Trophoblast cell (in vitro differentiated cells and primary cell): Measurements from ENCODE around the gene CACNA1D.

Experiments
- DNase-seq, 2 donors: peaks; one replicate each; pipeline ENCODE4 v3.0.0-alpha.2; 2016
- H2AFZ ChIP-seq: 2 replicates; pipeline ENCODE4 v1.6.1; 2013; ENCODE audit warnings: low read length, moderate library complexity, mild to moderate bottlenecking; ENCODE audit not compliant: insufficient read depth, poor library complexity
- H2AK5ac ChIP-seq: 2 replicates; pipeline ENCODE4 v1.6.1; 2013; ENCODE audit warnings: mild to moderate bottlenecking, low read length
- H2BK120ac ChIP-seq: 2 replicates; pipeline ENCODE4 v1.6.1; 2013; ENCODE audit warnings: low read length, mild to moderate bottlenecking, moderate library complexity; ENCODE audit not compliant: insufficient read depth, poor library complexity
- H2BK12ac ChIP-seq: 2 replicates; pipeline ENCODE4 v1.6.1; 2013; ENCODE audit warnings: mild to moderate bottlenecking, low read length, moderate library complexity
- H2BK5ac ChIP-seq: 2 replicates; pipeline ENCODE4 v1.6.1; 2013; ENCODE audit warnings: low read length, low read depth, moderate library complexity, mild to moderate bottlenecking; ENCODE audit not compliant: poor library complexity
- H3K14ac ChIP-seq: 2 replicates; pipeline ENCODE4 v1.6.1; 2013; ENCODE audit warnings: mild to moderate bottlenecking, low read length
- H3K18ac ChIP-seq: 2 replicates; pipeline ENCODE4 v1.6.1; 2013; ENCODE audit warnings: mild to moderate bottlenecking, low read length
- H3K23ac ChIP-seq: 2 replicates; pipeline ENCODE4 v1.6.1; 2013; ENCODE audit warnings: low read length
- H3K27ac ChIP-seq: 2 replicates; pipeline ENCODE4 v1.5.1; 2013; ENCODE audit warnings: low read depth, mild to moderate bottlenecking, inconsistent platforms, low read length, moderate library complexity
- H3K27me3 ChIP-seq: 2 replicates; pipeline ENCODE4 v1.6.1; 2013; ENCODE audit warnings: inconsistent platforms, mild to moderate bottlenecking, low read length, moderate library complexity; ENCODE audit not compliant: insufficient read depth
- H3K36me3 ChIP-seq, 2 experiments: 1 replicate in 1 of 2; 2 replicates in 1 of 2; pipeline ENCODE4 v1.6.1; 2013; ENCODE audit warnings: low read length in 2 of 2, mild to moderate bottlenecking in 2 of 2, moderate library complexity in 1 of 2; ENCODE audit not compliant: insufficient read depth in 2 of 2, control insufficient read depth in 1 of 2
- H3K4ac ChIP-seq: 2 replicates; pipeline ENCODE4 v1.6.1; 2013; ENCODE audit warnings: low read depth, mild to moderate bottlenecking, low read length, moderate library complexity
- H3K4me1 ChIP-seq, 2 experiments: 1 replicate in 1 of 2; 2 replicates in 1 of 2; pipeline ENCODE4 v1.6.1; 2013; ENCODE audit warnings: low read length in 2 of 2, mild to moderate bottlenecking in 2 of 2, moderate library complexity in 1 of 2; ENCODE audit not compliant: insufficient read depth in 2 of 2, control insufficient read depth in 1 of 2
- H3K4me2 ChIP-seq: 2 replicates; pipeline ENCODE4 v1.6.1; 2013; ENCODE audit warnings: inconsistent platforms, mild to moderate bottlenecking, low read length, moderate library complexity
- H3K4me3 ChIP-seq: 2 replicates; pipeline ENCODE4 v1.5.1; 2013; ENCODE audit warnings: mild to moderate bottlenecking, low read depth, low read length, inconsistent platforms
- H3K79me1 ChIP-seq: one replicate; pipeline ENCODE4 v1.6.1; 2013; ENCODE audit warnings: low read length
- H3K79me2 ChIP-seq: 2 replicates; pipeline ENCODE4 v1.6.1; 2013; ENCODE audit warnings: low read length, mild to moderate bottlenecking; ENCODE audit not compliant: control insufficient read depth, insufficient read depth, poor library complexity
- H3K9ac ChIP-seq: 2 replicates; pipeline ENCODE4 v1.6.1; 2013; ENCODE audit warnings: mild to moderate bottlenecking, low read length
- H3K9me3 ChIP-seq: 2 replicates; pipeline ENCODE4 v1.6.1; 2013; ENCODE audit warnings: low read depth, mild to moderate bottlenecking, control low read depth, inconsistent platforms, low read length; ENCODE audit not compliant: insufficient read depth
- H4K12ac ChIP-seq: 2 replicates; pipeline ENCODE4 v1.6.1; 2013; ENCODE audit warnings: low read depth, mild to moderate bottlenecking, low read length, moderate library complexity
- H4K8ac ChIP-seq: 2 replicates; pipeline ENCODE4 v1.6.1; 2013; ENCODE audit warnings: low read depth, mild to moderate bottlenecking, low read length, moderate library complexity
- H4K91ac ChIP-seq: one replicate; pipeline ENCODE4 v1.6.1; 2013; ENCODE audit warnings: low read depth, mild to moderate bottlenecking, low read length, moderate library complexity
- WGBS: extraction: QIAGEN DNeasy Blood & Tissue Kit; methylation state at CpG from one replicate; pipeline ENCODE4 v1.1.7; 2013; ENCODE audit warnings: missing lambda C conversion rate; ENCODE audit not compliant: insufficient read length, insufficient coverage; ENCODE audit errors: extremely low coverage; 5-methylcytosine and 5-hydroxymethylcytosine counted together

The CACNA1D gene

DNA sequence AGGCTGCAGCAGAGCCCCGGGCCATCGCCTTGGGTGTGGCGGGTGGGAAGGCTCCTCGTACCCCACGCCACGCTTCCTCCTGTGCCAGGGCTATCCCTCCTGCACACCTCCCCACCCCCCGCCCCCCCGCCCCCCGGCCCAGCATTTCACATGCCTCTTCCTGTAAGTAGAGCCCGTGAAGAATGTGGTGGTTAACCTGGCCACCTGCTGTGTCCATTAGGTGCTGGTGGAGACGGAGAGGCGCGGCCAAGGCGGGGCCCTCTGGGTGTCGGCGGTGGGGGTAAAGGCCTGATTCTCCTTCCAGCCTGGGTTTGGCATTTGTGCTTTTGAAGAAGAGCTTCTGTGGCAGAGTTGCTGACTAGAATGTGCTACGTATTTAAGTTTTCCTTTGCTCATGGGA lies 224.1 kb downstream of the CACNA1D start:
- DNase-seq = no peak
- Histone ChIP-seq H2BK5ac (no peak overlapping the region), H3K36me3 (no peaks in the 10 kb centered on the region), H3K23ac (no peak overlapping the region), H3K79me1 (no peaks in the 10 kb centered on the region), H3K18ac (no peak overlapping the region), H2BK120ac (no peak overlapping the region), H4K91ac (no peak overlapping the region), H3K14ac (no peak overlapping the region), H3K4ac (no peak overlapping the region), H3K9me3 (no peaks in the 10 kb centered on the region), H3K4me1 (no peaks in the 10 kb centered on the region), H3K4me2 (no peak overlapping the region), H2AFZ (no peak overlapping the region), H3K27ac (no peak overlapping the region), H2BK12ac (no peak overlapping the region), H4K8ac (no peak overlapping the region), H2AK5ac (no peak overlapping the region), H4K12ac (no peak overlapping the region), H3K79me2 (no peaks in the 10 kb centered on the region), H3K4me3 (no peak overlapping the region), H3K9ac (no peak overlapping the region), H3K27me3 (no peaks in the 10 kb centered on the region)
- WGBS = no CpG with 5 or more reads among the region's 17 CpGs

GRCh38 chr3:53719796-53720195 lies 225.4 kb downstream of the CACNA1D start:
- no peak overlapping the region for H3K4ac ChIP-seq
- no peak overlapping the region for H3K18ac ChIP-seq
- H3K9me3 ChIP-seq = no peaks in the 10 kb centered on the region
- H4K91ac ChIP-seq = no peak overlapping the region
- no peak overlapping the region for H2BK5ac ChIP-seq
- H3K4me1 ChIP-seq = peaks cover 0 to 2% of the 10 kb centered on the region in 2 experiments
- no peak overlapping the region for H2AK5ac ChIP-seq
- no peaks in the 10 kb centered on the region for H3K27me3 ChIP-seq
- no peak for DNase-seq
- H3K4me3 ChIP-seq = no peak overlapping the region
- no peak overlapping the region for H4K12ac ChIP-seq
- H3K9ac ChIP-seq = no peak overlapping the region
- no peak overlapping the region for H2BK120ac ChIP-seq
- no peaks in the 10 kb centered on the region for H3K36me3 ChIP-seq
- no peak overlapping the region for H3K27ac ChIP-seq
- no peak overlapping the region for H3K4me2 ChIP-seq
- no peak overlapping the region for H2BK12ac ChIP-seq
- WGBS = no CpG with 5 or more reads among the region's 6 CpGs
- no peak overlapping the region for H2AFZ ChIP-seq
- H4K8ac ChIP-seq = no peak overlapping the region
- H3K79me1 ChIP-seq = no peaks in the 10 kb centered on the region
- no peak overlapping the region for H3K23ac ChIP-seq
- no peak overlapping the region for H3K14ac ChIP-seq
- H3K79me2 ChIP-seq = no peaks in the 10 kb centered on the region

- Histone ChIP-seq H3K4me2 (no peak overlapping the region), H4K12ac (no peak overlapping the region), H2AFZ (no peak overlapping the region), H4K8ac (no peak overlapping the region), H3K4me1 (peaks cover 0 to 2% of the 10 kb centered on the region in 2 experiments), H4K91ac (no peak overlapping the region), H2AK5ac (no peak overlapping the region), H2BK5ac (no peak overlapping the region), H3K9me3 (no peaks in the 10 kb centered on the region), H3K14ac (no peak overlapping the region), H3K9ac (no peak overlapping the region), H2BK12ac (no peak overlapping the region), H3K23ac (no peak overlapping the region), H3K79me2 (no peaks in the 10 kb centered on the region), H3K4ac (no peak overlapping the region), H2BK120ac (no peak overlapping the region), H3K79me1 (no peaks in the 10 kb centered on the region), H3K27ac (no peak overlapping the region), H3K18ac (no peak overlapping the region), H3K4me3 (no peak overlapping the region), H3K27me3 (no peaks in the 10 kb centered on the region), H3K36me3 (no peaks in the 10 kb centered on the region)
- no CpG with 5 or more reads among the region's 6 CpGs for WGBS
- DNase-seq = no peak
Measured at GRCh38 chr3:53721187-53722119, 227.0 kb downstream of the CACNA1D start.

GRCh38 chr3:53724566-53724965 lies 230.2 kb downstream of the CACNA1D start:
- no peak overlapping the region for H3K4me2 ChIP-seq
- WGBS = no CpG with 5 or more reads among the region's 2 CpGs
- no peak overlapping the region for H3K18ac ChIP-seq
- no peaks in the 10 kb centered on the region for H3K9me3 ChIP-seq
- H3K36me3 ChIP-seq = no peaks in the 10 kb centered on the region
- no peak overlapping the region for H3K27ac ChIP-seq
- no peak overlapping the region for H3K9ac ChIP-seq
- DNase-seq = no peak
- no peak overlapping the region for H4K8ac ChIP-seq
- H3K4me3 ChIP-seq = no peak overlapping the region
- no peaks in the 10 kb centered on the region for H3K27me3 ChIP-seq
- peaks cover 0 to 2% of the 10 kb centered on the region in 2 experiments for H3K4me1 ChIP-seq
- no peak overlapping the region for H2BK12ac ChIP-seq
- no peak overlapping the region for H3K4ac ChIP-seq
- no peak overlapping the region for H2AK5ac ChIP-seq
- H2AFZ ChIP-seq = no peak overlapping the region
- H4K91ac ChIP-seq = no peak overlapping the region
- no peaks in the 10 kb centered on the region for H3K79me2 ChIP-seq
- H3K79me1 ChIP-seq = no peaks in the 10 kb centered on the region
- H2BK5ac ChIP-seq = no peak overlapping the region
- no peak overlapping the region for H4K12ac ChIP-seq
- H3K14ac ChIP-seq = no peak overlapping the region
- no peak overlapping the region for H2BK120ac ChIP-seq
- H3K23ac ChIP-seq = no peak overlapping the region
